ENCODE results near the gene TMEM253. TPM values are rescaled to one million over a fixed set of nuclear protein-coding genes. Genes with fewer than 3 reads are reported as not detected.

TMEM253 gene
- total and polyA plus RNA-seq, 9 donors = 0.24 to 1.3 (median 0.56) TPM

GRCh38 chr14:21084396-21084795 is 16.5 kb upstream of the TMEM253 start:
- Histone ChIP-seq H3K9me3 (no peaks in the 10 kb centered on the region), H3K4me1 (ENCODE audit: insufficient read depth) (no peaks in the 10 kb centered on the region), H3K27ac (no peak overlapping the region), H3K27me3 (no peaks in the 10 kb centered on the region), H3K4me3 (no peak overlapping the region), H3K36me3 (no peaks in the 10 kb centered on the region)
- no peak for DNase-seq
- intact Hi-C loops (cut with DNase I) = no loop called here
- TF ChIP-seq POLR2A (IDR thresholded peaks at IDR 0.05) (no peak), EP300 (IDR thresholded peaks at IDR 0.05) (no peak), CTCF (IDR thresholded peaks at IDR 0.05) (no peak)
- 77 to 80% (median 80%) methylated on average over 2 of the region's 2 CpGs for WGBS, 3 donors

- Histone ChIP-seq H3K27ac (no peak overlapping the region), H3K4me3 (no peak overlapping the region), H3K27me3 (no peaks in the 10 kb centered on the region), H3K9me3 (no peaks in the 10 kb centered on the region), H3K4me1 (ENCODE audit: insufficient read depth) (no peaks in the 10 kb centered on the region), H3K36me3 (no peaks in the 10 kb centered on the region)
- TF ChIP-seq POLR2A (IDR thresholded peaks at IDR 0.05) (no peak), CTCF (IDR thresholded peaks at IDR 0.05) (no peak), EP300 (IDR thresholded peaks at IDR 0.05) (no peak)
- WGBS, 3 donors = 77 to 80% (median 79%) methylated on average over 17 of the region's 17 CpGs
- no peak for DNase-seq
- intact Hi-C loops (cut with DNase I) = no loop called here
Measured at GRCh38 chr14:21084998-21085853, 15.6 kb upstream of the TMEM253 start.

- TF ChIP-seq EP300 (IDR thresholded peaks at IDR 0.05) = no peak
- TF ChIP-seq POLR2A (IDR thresholded peaks at IDR 0.05) = no peak
- TF ChIP-seq CTCF (IDR thresholded peaks at IDR 0.05) = no peak
- H3K27ac ChIP-seq = no peak overlapping the region
- 81 to 90% (median 84%) methylated on average over 4 of the region's 4 CpGs for WGBS, 3 donors
- H3K4me3 ChIP-seq = no peak overlapping the region
- intact Hi-C loops (cut with DNase I) = no loop called here
- DNase-seq = no peak
- no peaks in the 10 kb centered on the region for H3K36me3 ChIP-seq
- H3K27me3 ChIP-seq = no peaks in the 10 kb centered on the region
- no peaks in the 10 kb centered on the region for H3K9me3 ChIP-seq
- no peaks in the 10 kb centered on the region for H3K4me1 ChIP-seq (ENCODE audit: insufficient read depth)
Measured at GRCh38 chr14:21086908-21087293, 14.0 kb upstream of the TMEM253 start.

- Histone ChIP-seq H3K27me3 (no peaks in the 10 kb centered on the region), H3K4me1 (ENCODE audit: insufficient read depth) (no peaks in the 10 kb centered on the region), H3K4me3 (no peak overlapping the region), H3K36me3 (no peaks in the 10 kb centered on the region), H3K27ac (no peak overlapping the region), H3K9me3 (no peaks in the 10 kb centered on the region)
- DNase-seq = peak in 1 of 5 donors; percentile 24
- TF ChIP-seq EP300 (IDR thresholded peaks at IDR 0.05) (no peak), POLR2A (IDR thresholded peaks at IDR 0.05) (no peak), CTCF (IDR thresholded peaks at IDR 0.05) (no peak)
- WGBS, 3 donors = 37 to 42% (median 39%) methylated on average over 19 of the region's 19 CpGs
- intact Hi-C loops (cut with DNase I) = no loop called here
Measured at GRCh38 chr14:21087294-21088091, 13.4 kb upstream of the TMEM253 start.
